HG03460 (cell line): ENCODE results near the gene RNF183.
"Not testable (repeated sequence)": the region's sequence is repeated elsewhere in the genome, so short reads cannot be mapped to it uniquely, and the experiment has no call there.

Experiments
- ATAC-seq: cut with Tn5 transposase; IDR thresholded peaks from one replicate; pipeline ENCODE4 v1.9.1; 2021; ENCODE audit not compliant: unreplicated experiment

The RNF183 gene

GRCh38 chr9:113275157-113276131 is 27.7 kb downstream of the RNF183 start, which contains the start of the genes CDC26 and PRPF4:
TSS of gene CDC26 (minus strand) at chr9:113275572. CDS start at chr9:113272507, 3,065 bp downstream.
TSS of gene PRPF4 (plus strand) at chr9:113275658. CDS start at chr9:113275744, 86 bp downstream.
- ATAC-seq = peak; percentile 98

DNA sequence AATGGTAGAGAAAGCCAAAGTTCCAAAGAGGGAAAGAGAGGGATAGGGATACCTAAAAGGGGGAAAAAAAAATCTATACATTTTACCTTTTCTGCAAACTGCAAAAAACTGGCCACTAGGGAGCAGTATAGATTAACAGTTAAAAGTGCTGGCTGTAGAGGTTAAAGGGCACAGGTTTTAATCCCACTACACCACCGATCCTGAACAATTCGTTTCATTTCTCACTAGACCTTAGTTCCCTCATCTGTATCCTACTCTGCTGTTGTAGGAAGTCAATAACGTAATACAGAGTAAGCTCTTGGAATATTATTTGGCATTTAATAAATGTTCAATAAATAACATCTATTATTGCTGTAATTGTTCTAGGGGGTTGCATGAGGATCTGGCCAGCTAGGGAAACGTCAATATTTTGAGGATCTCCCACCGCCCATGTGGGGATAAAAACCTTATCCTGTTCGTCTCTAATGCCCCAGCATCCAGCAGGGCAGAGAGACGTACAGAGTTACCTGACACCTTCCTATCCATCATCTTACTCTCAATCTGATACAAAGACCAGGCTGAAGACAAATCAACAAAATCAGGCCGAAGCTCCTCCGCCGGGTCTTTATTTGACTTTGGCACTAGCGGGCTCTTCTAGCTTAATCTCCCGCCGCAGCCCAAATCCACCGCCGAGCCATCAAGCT is 28.6 kb downstream of the RNF183 start:
- peak; percentile 12 for ATAC-seq

GRCh38 chr9:113269871-113270270 is 33.3 kb downstream of the RNF183 start:
- ATAC-seq = no peak

DNA sequence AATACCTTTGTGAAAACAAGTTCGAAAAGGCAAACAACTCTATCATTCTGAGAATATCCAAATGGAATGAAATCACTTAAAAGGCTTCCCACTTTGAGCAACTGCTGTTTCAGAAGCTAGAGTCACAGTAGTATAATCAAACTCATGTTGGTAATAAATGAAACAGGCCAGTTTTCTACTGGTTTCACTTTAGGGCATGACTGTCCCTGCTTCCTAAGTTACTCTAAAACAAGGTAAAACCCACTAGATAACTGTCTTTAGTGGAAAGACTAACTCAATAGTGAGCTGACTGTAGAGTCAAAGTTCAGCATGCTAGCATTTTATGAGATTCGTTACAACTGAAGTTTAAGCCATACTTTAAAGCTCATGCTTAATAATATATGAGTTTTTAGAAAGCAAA is 33.8 kb downstream of the RNF183 start:
- no peak for ATAC-seq

GRCh38 chr9:113267911-113268566 is 35.1 kb downstream of the RNF183 start:
- no peak for ATAC-seq

- ATAC-seq = no peak
These were observed 37.0 kb downstream of the RNF183 start for GRCh38 chr9:113266174-113266573.

- ATAC-seq = no peak
These were observed 41.1 kb downstream of the RNF183 start for GRCh38 chr9:113261917-113262671.

DNA sequence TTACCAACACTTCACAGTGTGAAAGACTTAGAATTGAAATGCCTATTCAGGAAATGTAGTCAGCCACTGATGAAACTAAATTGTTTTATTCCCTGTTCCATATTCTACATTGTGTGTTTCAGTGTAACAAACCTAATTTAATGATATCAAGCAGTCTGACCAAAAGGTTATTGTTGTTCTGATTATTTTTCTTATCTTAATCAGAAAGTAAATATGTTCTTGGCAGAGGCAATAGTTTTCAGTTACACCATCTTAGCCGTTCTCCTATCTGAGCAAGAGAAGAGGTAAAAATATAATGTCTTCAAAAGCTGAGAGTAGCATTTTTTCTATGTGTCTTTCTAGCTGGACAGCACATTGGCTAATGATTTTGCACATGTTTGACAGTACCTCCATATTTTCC is 44.9 kb downstream of the RNF183 start:
- ATAC-seq = no peak

DNA sequence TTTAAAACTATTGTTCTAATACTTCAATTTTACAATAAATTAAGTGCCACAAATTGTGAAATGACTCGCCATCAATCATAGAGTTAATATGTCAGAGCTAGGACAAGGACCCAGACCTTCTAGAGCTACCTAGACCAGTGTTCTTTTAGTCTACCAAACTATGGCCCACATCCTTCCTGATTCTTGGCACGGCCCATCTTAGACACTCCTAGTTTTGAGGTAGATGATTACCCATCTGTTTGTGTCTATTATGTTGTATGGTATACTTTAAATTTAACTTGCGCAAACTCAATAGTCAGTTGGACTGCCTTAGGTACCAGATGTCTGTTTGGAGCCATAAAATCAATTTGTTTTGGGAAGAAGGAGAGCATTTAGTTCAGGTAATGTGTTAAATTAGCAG is 45.3 kb downstream of the RNF183 start:
- ATAC-seq = no peak

GRCh38 chr9:113255438-113255837 is 47.7 kb downstream of the RNF183 start:
- ATAC-seq = no peak

DNA sequence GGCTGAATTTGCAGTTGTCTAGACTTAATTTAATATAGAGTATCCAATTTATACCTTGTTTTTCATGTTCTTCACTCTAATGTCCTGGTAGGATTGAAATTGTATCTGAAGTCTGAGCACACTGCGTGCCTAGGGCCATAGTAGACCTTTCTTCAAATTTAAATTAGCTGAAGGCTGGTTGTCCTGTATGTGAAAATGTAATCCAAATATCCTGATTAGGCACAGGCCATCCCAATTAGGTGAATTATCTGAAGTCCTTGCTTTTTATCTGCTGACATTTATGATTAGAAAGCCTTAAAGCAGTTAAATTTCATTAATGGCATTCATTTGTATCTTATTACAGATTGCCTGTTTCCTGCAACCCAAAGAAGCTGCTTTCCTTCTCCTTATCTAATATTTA is 48.2 kb downstream of the RNF183 start:
- no peak for ATAC-seq

- no peak for ATAC-seq
These were observed 52.4 kb downstream of the RNF183 start for GRCh38 chr9:113250807-113251206.

DNA sequence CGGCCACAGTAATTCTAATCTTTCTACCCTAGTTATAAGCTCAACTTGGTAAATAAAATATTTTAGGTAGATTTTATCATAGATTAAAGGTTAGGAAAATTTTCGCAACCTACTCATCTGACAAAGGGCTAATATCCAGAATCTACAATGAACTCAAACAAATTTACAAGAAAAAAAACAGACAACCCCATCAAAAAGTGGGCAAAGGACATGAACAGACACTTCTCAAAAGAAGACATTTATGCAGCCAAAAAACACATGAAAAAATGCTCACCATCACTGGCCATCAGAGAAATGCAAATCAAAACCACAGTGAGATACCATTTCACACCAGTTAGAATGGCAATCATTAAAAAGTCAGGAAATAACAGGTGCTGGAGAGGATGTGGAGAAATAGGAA is 53.5 kb downstream of the RNF183 start:
- ATAC-seq = not testable (repeated sequence)

GRCh38 chr9:113247640-113248039 is 55.5 kb downstream of the RNF183 start:
- no peak for ATAC-seq
